ENCODE data around the gene FGF3.
"Not testable (repeated sequence)": the region's sequence is repeated elsewhere in the genome, so short reads cannot be mapped to it uniquely, and the experiment has no call there.

FGF3 gene

GRCh38 chr11:69774354-69775162 lies 44.7 kb downstream of the FGF3 start:
- no peak overlapping the region for H3K4me3 ChIP-seq (ENCODE audit: control insufficient read depth, low read depth, low read length)
- no peak for TF ChIP-seq CTCF (conservative IDR thresholded peaks at IDR 0.05; ENCODE audit: control insufficient read depth, insufficient read depth, low read depth, low read length)
- no peak for DNase-seq (ENCODE audit: low read depth)

- no peak overlapping the region for H3K4me3 ChIP-seq (ENCODE audit: control insufficient read depth, low read depth, low read length)
- no peak for DNase-seq (ENCODE audit: low read depth)
- no peak for TF ChIP-seq CTCF (conservative IDR thresholded peaks at IDR 0.05; ENCODE audit: control insufficient read depth, insufficient read depth, low read depth, low read length)
Measured at GRCh38 chr11:69773626-69774353, 45.4 kb downstream of the FGF3 start.

GRCh38 chr11:69771466-69771865 lies 47.8 kb downstream of the FGF3 start:
- H3K4me3 ChIP-seq (ENCODE audit: control insufficient read depth, low read depth, low read length), result no peak overlapping the region
- no peak for DNase-seq (ENCODE audit: low read depth)
- TF ChIP-seq CTCF (conservative IDR thresholded peaks at IDR 0.05; ENCODE audit: control insufficient read depth, insufficient read depth, low read depth, low read length), result no peak

- DNase-seq (ENCODE audit: low read depth), result no peak
- TF ChIP-seq CTCF (conservative IDR thresholded peaks at IDR 0.05; ENCODE audit: control insufficient read depth, insufficient read depth, low read depth, low read length), result no peak
- no peak overlapping the region for H3K4me3 ChIP-seq (ENCODE audit: control insufficient read depth, low read depth, low read length)
Measured at GRCh38 chr11:69770540-69770939, 48.7 kb downstream of the FGF3 start.

GRCh38 chr11:69765498-69765995 lies 53.7 kb downstream of the FGF3 start:
- TF ChIP-seq CTCF (conservative IDR thresholded peaks at IDR 0.05; ENCODE audit: control insufficient read depth, insufficient read depth, low read depth, low read length), result no peak
- H3K4me3 ChIP-seq (ENCODE audit: control insufficient read depth, low read depth, low read length), result no peak overlapping the region
- no peak for DNase-seq (ENCODE audit: low read depth)

GRCh38 chr11:69764918-69765317 lies 54.3 kb downstream of the FGF3 start:
- DNase-seq (ENCODE audit: low read depth); H3K4me3 ChIP-seq (ENCODE audit: control insufficient read depth, low read depth, low read length): not testable (repeated sequence)

GRCh38 chr11:69760319-69760718 lies 58.9 kb downstream of the FGF3 start:
- no peak for DNase-seq (ENCODE audit: low read depth)
- no peak for TF ChIP-seq CTCF (conservative IDR thresholded peaks at IDR 0.05; ENCODE audit: control insufficient read depth, insufficient read depth, low read depth, low read length)
- H3K4me3 ChIP-seq (ENCODE audit: control insufficient read depth, low read depth, low read length), result no peak overlapping the region
